HEK293T (cell line): ENCODE results near the gene BUD13.

Source experiments
- CTCF ChIA-PET: fragments of 350-600 bp; formaldehyde crosslinking; extraction: SDS; loops from one replicate; lab custom pipeline; 2021; ENCODE audit warnings: antibody characterized with exemption, inconsistent platforms; lab: Yijun Ruan, JAX
- POLR2A ChIA-PET: fragments of 350-600 bp; formaldehyde crosslinking; extraction: SDS; loops from one replicate; lab custom pipeline; 2020; ENCODE audit warnings: antibody characterized with exemption, inconsistent platforms; lab: Yijun Ruan, JAX
- DNase-seq: peaks from one replicate; pipeline ENCODE4 v3.0.0; 2012; ENCODE audit warnings: mixed read lengths; ENCODE audit errors: extremely low spot score
- ARNT ChIP-seq: fragments of 450-650 bp; IDR thresholded peaks from 2 replicates; pipeline ENCODE4 v1.6.1; 2017; ENCODE audit warnings: mild to moderate bottlenecking
- BHLHE40 ChIP-seq: fragments of 450-650 bp; IDR thresholded peaks from 2 replicates; pipeline ENCODE4 v1.6.1; 2016; ENCODE audit warnings: mild to moderate bottlenecking, moderate library complexity, borderline replicate concordance
- CTBP1 ChIP-seq: fragments of 450-650 bp; IDR thresholded peaks from 2 replicates; pipeline ENCODE4 v1.6.1; 2016; ENCODE audit warnings: borderline replicate concordance
- ELF4 ChIP-seq: fragments of 450-650 bp; IDR thresholded peaks from 2 replicates; pipeline ENCODE4 v1.6.1; 2017; ENCODE audit warnings: antibody characterized with exemption
- FOXA1 ChIP-seq: fragments of 450-650 bp; IDR thresholded peaks from 2 replicates; pipeline ENCODE4 v1.6.1; 2016; ENCODE audit warnings: mild to moderate bottlenecking
- FOXK2 ChIP-seq: fragments of 450-650 bp; IDR thresholded peaks from 2 replicates; pipeline ENCODE4 v1.6.1; 2016; ENCODE audit warnings: mild to moderate bottlenecking
- FOXM1 ChIP-seq: fragments of 450-650 bp; IDR thresholded peaks from 2 replicates; pipeline ENCODE4 v1.6.1; 2017; ENCODE audit warnings: mild to moderate bottlenecking, borderline replicate concordance
- HDGF ChIP-seq: fragments of 450-650 bp; IDR thresholded peaks from 2 replicates; pipeline ENCODE4 v1.6.1; 2017; ENCODE audit warnings: antibody characterized with exemption, borderline replicate concordance
- L3MBTL2 ChIP-seq: fragments of 450-650 bp; conservative IDR thresholded peaks from 2 replicates; pipeline ENCODE4 v1.6.1; 2016; ENCODE audit warnings: mild to moderate bottlenecking
- LEF1 ChIP-seq: fragments of 450-650 bp; IDR thresholded peaks from 2 replicates; pipeline ENCODE4 v1.6.1; 2017; ENCODE audit warnings: mild to moderate bottlenecking, borderline replicate concordance
- NFRKB ChIP-seq: fragments of 450-650 bp; IDR thresholded peaks from 2 replicates; pipeline ENCODE4 v1.6.1; 2016; ENCODE audit warnings: mild to moderate bottlenecking, moderate library complexity
- PKNOX1 ChIP-seq: fragments of 450-650 bp; IDR thresholded peaks from 2 replicates; pipeline ENCODE4 v1.6.1; 2016
- SP1 ChIP-seq: fragments of 450-650 bp; IDR thresholded peaks from 2 replicates; pipeline ENCODE4 v1.6.1; 2017
- SUZ12 ChIP-seq: fragments of 450-650 bp; IDR thresholded peaks from 2 replicates; pipeline ENCODE4 v1.6.1; 2016; ENCODE audit warnings: mild to moderate bottlenecking
- TARDBP ChIP-seq: fragments of 450-650 bp; IDR thresholded peaks from 2 replicates; pipeline ENCODE4 v1.6.1; 2016
- ZNF384 ChIP-seq: fragments of 450-650 bp; IDR thresholded peaks from 2 replicates; pipeline ENCODE4 v1.6.1; 2016

The BUD13 gene

GRCh38 chr11:116790167-116791001 lies 17.6 kb upstream of the BUD13 start:
- ChIA-PET CTCF (interaction anchor here (0.5 to 3.3 kb wide), 11 partner anchors 10 to 348 kb away, joined by 3 to 56 read pairs (median 3); partner anchors contain the start of genes APOA1 and SIK3), POLR2A (interaction anchor here (1.2 to 2.4 kb wide), 2 partner anchors 43 to 46 kb away, joined by 4 to 28 read pairs; no protein-coding TSS in a partner anchor)
- TF ChIP-seq ARNT = no peak
- TF ChIP-seq BHLHE40 = no peak
- no peak for TF ChIP-seq ELF4
- no peak for TF ChIP-seq HDGF
- TF ChIP-seq TARDBP = no peak
- no peak for TF ChIP-seq FOXM1
- TF ChIP-seq CTBP1 = no peak
- no peak for TF ChIP-seq FOXK2
- no peak for TF ChIP-seq L3MBTL2
- TF ChIP-seq NFRKB = no peak
- TF ChIP-seq ZNF384 = no peak
- TF ChIP-seq SP1 = no peak
- no peak for TF ChIP-seq PKNOX1
- TF ChIP-seq FOXA1 = no peak
- TF ChIP-seq LEF1 = no peak
- TF ChIP-seq SUZ12 = no peak
- no peak for DNase-seq

- no peak for DNase-seq
- TF ChIP-seq ZNF384 (no peak), SP1 (no peak), BHLHE40 (no peak), HDGF (no peak), CTBP1 (no peak), FOXA1 (no peak), NFRKB (no peak), TARDBP (no peak), FOXK2 (no peak)
- POLR2A ChIA-PET = interaction anchor here (2.8 kb wide), 1 partner anchor 46 kb away, joined by 24 read pairs; no protein-coding TSS in a partner anchor
- CTCF ChIA-PET = interaction anchor here (3.3 kb wide), 1 partner anchor 47 kb away, joined by 56 read pairs; the partner anchor contains the start of gene APOA1
These were observed 16.2 kb upstream of the BUD13 start for GRCh38 chr11:116788975-116789374.

GRCh38 chr11:116788534-116788933 lies 15.7 kb upstream of the BUD13 start:
- DNase-seq = no peak
- CTCF ChIA-PET = interaction anchor here (0.6 kb wide), 1 partner anchor 47 kb away, joined by 3 read pairs; no protein-coding TSS in a partner anchor
- POLR2A ChIA-PET = interaction anchor here (0.6 to 3.4 kb wide), 9 partner anchors 10 to 309 kb away, joined by 3 to 24 read pairs (median 6); partner anchors contain the start of genes BUD13 and SIK3
- no peak for TF ChIP-seq CTBP1
- TF ChIP-seq ELF4 = no peak
- TF ChIP-seq SUZ12 = no peak
- no peak for TF ChIP-seq FOXK2
- TF ChIP-seq ARNT = no peak
- no peak for TF ChIP-seq TARDBP
- no peak for TF ChIP-seq FOXM1
- no peak for TF ChIP-seq BHLHE40
- no peak for TF ChIP-seq PKNOX1
- TF ChIP-seq ZNF384 = no peak
- no peak for TF ChIP-seq L3MBTL2
- no peak for TF ChIP-seq FOXA1
- TF ChIP-seq NFRKB = no peak
- no peak for TF ChIP-seq HDGF
- no peak for TF ChIP-seq SP1
- no peak for TF ChIP-seq LEF1

- CTCF ChIA-PET = interaction anchor here (0.6 kb wide), 1 partner anchor 48 kb away, joined by 3 read pairs; no protein-coding TSS in a partner anchor
- TF ChIP-seq L3MBTL2 (no peak), NFRKB (no peak), ELF4 (peak; percentile 31; the same call in 1 of the 2 replicates), SUZ12 (no peak), FOXA1 (no peak), LEF1 (no peak), PKNOX1 (no peak)
- POLR2A ChIA-PET = interaction anchor here (0.6 to 3.4 kb wide), 10 partner anchors 9 to 356 kb away, joined by 3 to 24 read pairs (median 5); partner anchors contain the start of genes BUD13, PAFAH1B2 and SIK3
- peak; percentile 79 for DNase-seq
These were observed 15.1 kb upstream of the BUD13 start, which contains the start of gene ZPR1 for GRCh38 chr11:116787786-116788486. Gene ZPR1 (minus strand): TSS chr11:116788023. CDS start chr11:116787990, 33 bp downstream.

- POLR2A ChIA-PET = interaction anchor here (1.0 to 3.4 kb wide), 9 partner anchors 8 to 356 kb away, joined by 3 to 24 read pairs (median 6); partner anchors contain the start of genes BUD13, PAFAH1B2 and SIK3
- DNase-seq = no peak
- CTCF ChIA-PET = interaction anchor here (1.3 kb wide), 1 partner anchor 386 kb away, joined by 4 read pairs; no protein-coding TSS in a partner anchor
- TF ChIP-seq SP1 (no peak), FOXM1 (no peak), FOXA1 (no peak)
These were observed 14.6 kb upstream of the BUD13 start for GRCh38 chr11:116787436-116787785.
